ENCODE measurements around the gene SYNE4.

SYNE4 gene

GRCh38 chr19:35977446-35978222, 31.0 kb downstream of the SYNE4 start:
- Histone ChIP-seq H2BK5ac (ENCODE audit: low read depth, low read length, poor library complexity) (no peak overlapping the region), H3K4me3 (ENCODE audit: low read depth, low read length) (no peak overlapping the region), H3K9ac (ENCODE audit: low read length) (no peak overlapping the region), H3K27me3 (ENCODE audit: insufficient read depth, low read length) (no peaks in the 10 kb centered on the region), H3K27ac (ENCODE audit: low read depth, low read length) (no peak overlapping the region), H2BK12ac (ENCODE audit: low read length) (no peak overlapping the region), H4K12ac (ENCODE audit: low read depth, low read length) (no peak overlapping the region), H4K91ac (ENCODE audit: low read depth, low read length) (no peak overlapping the region), H3K4ac (ENCODE audit: low read depth, low read length) (no peak overlapping the region), H2AK5ac (ENCODE audit: low read length) (no peak overlapping the region), H3K36me3 (ENCODE audit: control insufficient read depth in 1 of 2, insufficient read depth in 2 of 2, low read length in 2 of 2) (no peaks in the 10 kb centered on the region), H3K9me3 (ENCODE audit: insufficient read depth, low read depth, low read length) (peaks cover 2% of the 10 kb centered on the region), H3K14ac (ENCODE audit: low read length) (no peak overlapping the region), H3K79me2 (ENCODE audit: control insufficient read depth, insufficient read depth, low read length, poor library complexity) (no peaks in the 10 kb centered on the region), H3K4me2 (ENCODE audit: low read length) (no peak overlapping the region), H3K23ac (ENCODE audit: low read length) (no peak overlapping the region), H3K18ac (ENCODE audit: low read length) (no peak overlapping the region), H3K79me1 (ENCODE audit: low read length) (no peaks in the 10 kb centered on the region), H4K8ac (ENCODE audit: low read depth, low read length) (no peak overlapping the region), H2BK120ac (ENCODE audit: insufficient read depth, low read length, poor library complexity) (no peak overlapping the region), H3K4me1 (ENCODE audit: control insufficient read depth in 1 of 2, insufficient read depth in 2 of 2, low read length in 2 of 2) (no peaks in the 10 kb centered on the region), H2AFZ (ENCODE audit: insufficient read depth, low read length, poor library complexity) (no peak overlapping the region)
- DNase-seq: no peak
- WGBS (ENCODE audit: extremely low coverage, insufficient coverage, insufficient read length): no CpG with 5 or more reads among the region's 14 CpGs

GRCh38 chr19:35975608-35976214, 32.9 kb downstream of the SYNE4 start:
- Histone ChIP-seq H3K79me1 (ENCODE audit: low read length) (no peaks in the 10 kb centered on the region), H3K27me3 (ENCODE audit: insufficient read depth, low read length) (no peaks in the 10 kb centered on the region), H3K18ac (ENCODE audit: low read length) (no peak overlapping the region), H3K14ac (ENCODE audit: low read length) (no peak overlapping the region), H2AFZ (ENCODE audit: insufficient read depth, low read length, poor library complexity) (no peak overlapping the region), H2BK12ac (ENCODE audit: low read length) (no peak overlapping the region), H3K23ac (ENCODE audit: low read length) (no peak overlapping the region), H3K4ac (ENCODE audit: low read depth, low read length) (no peak overlapping the region), H3K9me3 (ENCODE audit: insufficient read depth, low read depth, low read length) (peaks cover 3% of the 10 kb centered on the region), H3K27ac (ENCODE audit: low read depth, low read length) (no peak overlapping the region), H4K91ac (ENCODE audit: low read depth, low read length) (no peak overlapping the region), H3K4me1 (ENCODE audit: control insufficient read depth in 1 of 2, insufficient read depth in 2 of 2, low read length in 2 of 2) (no peaks in the 10 kb centered on the region), H3K4me3 (ENCODE audit: low read depth, low read length) (no peak overlapping the region), H2BK120ac (ENCODE audit: insufficient read depth, low read length, poor library complexity) (no peak overlapping the region), H4K8ac (ENCODE audit: low read depth, low read length) (no peak overlapping the region), H2BK5ac (ENCODE audit: low read depth, low read length, poor library complexity) (no peak overlapping the region), H3K36me3 (ENCODE audit: control insufficient read depth in 1 of 2, insufficient read depth in 2 of 2, low read length in 2 of 2) (no peaks in the 10 kb centered on the region), H4K12ac (ENCODE audit: low read depth, low read length) (no peak overlapping the region), H3K79me2 (ENCODE audit: control insufficient read depth, insufficient read depth, low read length, poor library complexity) (no peaks in the 10 kb centered on the region), H3K4me2 (ENCODE audit: low read length) (no peak overlapping the region), H3K9ac (ENCODE audit: low read length) (no peak overlapping the region), H2AK5ac (ENCODE audit: low read length) (no peak overlapping the region)
- peak in 1 of 2 donors; percentile 44 for DNase-seq
- WGBS (ENCODE audit: extremely low coverage, insufficient coverage, insufficient read length): no CpG with 5 or more reads among the region's 5 CpGs

- Histone ChIP-seq H3K79me1 (ENCODE audit: low read length) (no peaks in the 10 kb centered on the region), H3K9me3 (ENCODE audit: insufficient read depth, low read depth, low read length) (peaks cover 3% of the 10 kb centered on the region), H3K79me2 (ENCODE audit: control insufficient read depth, insufficient read depth, low read length, poor library complexity) (no peaks in the 10 kb centered on the region), H3K23ac (ENCODE audit: low read length) (peak overlapping the region; percentile 72), H3K4me3 (ENCODE audit: low read depth, low read length) (no peak overlapping the region), H3K4me2 (ENCODE audit: low read length) (no peak overlapping the region), H3K4ac (ENCODE audit: low read depth, low read length) (no peak overlapping the region), H4K8ac (ENCODE audit: low read depth, low read length) (no peak overlapping the region), H2BK5ac (ENCODE audit: low read depth, low read length, poor library complexity) (no peak overlapping the region), H3K27ac (ENCODE audit: low read depth, low read length) (no peak overlapping the region), H3K36me3 (ENCODE audit: control insufficient read depth in 1 of 2, insufficient read depth in 2 of 2, low read length in 2 of 2) (no peaks in the 10 kb centered on the region), H3K14ac (ENCODE audit: low read length) (no peak overlapping the region), H3K9ac (ENCODE audit: low read length) (no peak overlapping the region), H3K27me3 (ENCODE audit: insufficient read depth, low read length) (no peaks in the 10 kb centered on the region), H4K91ac (ENCODE audit: low read depth, low read length) (no peak overlapping the region), H2AFZ (ENCODE audit: insufficient read depth, low read length, poor library complexity) (no peak overlapping the region), H4K12ac (ENCODE audit: low read depth, low read length) (no peak overlapping the region), H2BK12ac (ENCODE audit: low read length) (no peak overlapping the region), H2AK5ac (ENCODE audit: low read length) (no peak overlapping the region), H3K4me1 (ENCODE audit: control insufficient read depth in 1 of 2, insufficient read depth in 2 of 2, low read length in 2 of 2) (no peaks in the 10 kb centered on the region), H2BK120ac (ENCODE audit: insufficient read depth, low read length, poor library complexity) (no peak overlapping the region), H3K18ac (ENCODE audit: low read length) (no peak overlapping the region)
- DNase-seq: no peak
- no CpG with 5 or more reads among the region's 8 CpGs for WGBS (ENCODE audit: extremely low coverage, insufficient coverage, insufficient read length)
These were observed 35.1 kb downstream of the SYNE4 start for GRCh38 chr19:35973487-35973886.

- Histone ChIP-seq H4K12ac (ENCODE audit: low read depth, low read length) (no peak overlapping the region), H3K27ac (ENCODE audit: low read depth, low read length) (no peak overlapping the region), H2BK5ac (ENCODE audit: low read depth, low read length, poor library complexity) (no peak overlapping the region), H3K9ac (ENCODE audit: low read length) (no peak overlapping the region), H2BK120ac (ENCODE audit: insufficient read depth, low read length, poor library complexity) (no peak overlapping the region), H3K23ac (ENCODE audit: low read length) (no peak overlapping the region), H2AFZ (ENCODE audit: insufficient read depth, low read length, poor library complexity) (no peak overlapping the region), H3K14ac (ENCODE audit: low read length) (no peak overlapping the region), H3K79me1 (ENCODE audit: low read length) (no peaks in the 10 kb centered on the region), H2BK12ac (ENCODE audit: low read length) (no peak overlapping the region), H3K4ac (ENCODE audit: low read depth, low read length) (no peak overlapping the region), H3K4me3 (ENCODE audit: low read depth, low read length) (no peak overlapping the region), H3K36me3 (ENCODE audit: control insufficient read depth in 1 of 2, insufficient read depth in 2 of 2, low read length in 2 of 2) (no peaks in the 10 kb centered on the region), H3K27me3 (ENCODE audit: insufficient read depth, low read length) (no peaks in the 10 kb centered on the region), H2AK5ac (ENCODE audit: low read length) (no peak overlapping the region), H4K8ac (ENCODE audit: low read depth, low read length) (no peak overlapping the region), H3K9me3 (ENCODE audit: insufficient read depth, low read depth, low read length) (no peaks in the 10 kb centered on the region), H3K18ac (ENCODE audit: low read length) (no peak overlapping the region), H4K91ac (ENCODE audit: low read depth, low read length) (no peak overlapping the region), H3K4me2 (ENCODE audit: low read length) (no peak overlapping the region), H3K4me1 (ENCODE audit: control insufficient read depth in 1 of 2, insufficient read depth in 2 of 2, low read length in 2 of 2) (no peaks in the 10 kb centered on the region), H3K79me2 (ENCODE audit: control insufficient read depth, insufficient read depth, low read length, poor library complexity) (no peaks in the 10 kb centered on the region)
- WGBS (ENCODE audit: extremely low coverage, insufficient coverage, insufficient read length): no CpG with 5 or more reads among the region's 3 CpGs
- DNase-seq: no peak
These were observed 41.8 kb downstream of the SYNE4 start for GRCh38 chr19:35966771-35967170.

Data from trophoblast cell (in vitro differentiated cells and primary cell).